GF-D8 (cell line): Measurements from ENCODE around the gene BBX.
"Not testable (repeated sequence)": the region's sequence is repeated elsewhere in the genome, so short reads cannot be mapped to it uniquely, and the experiment has no call there.

Experiments
- DNase-seq: peaks from one replicate; lab custom pipeline; 2025; lab: John Stamatoyannopoulos, UW

BBX gene

DNA sequence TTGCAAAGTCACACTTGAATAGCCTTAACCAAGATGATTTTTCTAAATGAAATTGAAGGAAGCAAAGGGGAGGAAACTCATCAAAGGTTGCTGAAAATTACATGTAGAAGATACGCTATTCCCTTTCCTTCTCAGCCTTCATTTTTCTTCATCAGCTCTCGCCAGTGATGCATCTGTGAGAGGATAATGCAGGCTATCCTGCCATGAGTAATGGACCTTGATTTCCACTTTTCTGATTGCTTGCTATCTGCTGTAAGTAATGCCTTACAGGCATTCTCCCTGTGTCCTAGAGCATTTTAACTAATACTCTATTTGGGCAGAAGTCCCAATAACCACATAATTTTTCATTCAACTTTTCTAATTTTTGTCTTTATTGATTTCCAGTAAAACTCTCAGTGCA is 162.6 kb downstream of the BBX start:
- DNase-seq = no peak

DNA sequence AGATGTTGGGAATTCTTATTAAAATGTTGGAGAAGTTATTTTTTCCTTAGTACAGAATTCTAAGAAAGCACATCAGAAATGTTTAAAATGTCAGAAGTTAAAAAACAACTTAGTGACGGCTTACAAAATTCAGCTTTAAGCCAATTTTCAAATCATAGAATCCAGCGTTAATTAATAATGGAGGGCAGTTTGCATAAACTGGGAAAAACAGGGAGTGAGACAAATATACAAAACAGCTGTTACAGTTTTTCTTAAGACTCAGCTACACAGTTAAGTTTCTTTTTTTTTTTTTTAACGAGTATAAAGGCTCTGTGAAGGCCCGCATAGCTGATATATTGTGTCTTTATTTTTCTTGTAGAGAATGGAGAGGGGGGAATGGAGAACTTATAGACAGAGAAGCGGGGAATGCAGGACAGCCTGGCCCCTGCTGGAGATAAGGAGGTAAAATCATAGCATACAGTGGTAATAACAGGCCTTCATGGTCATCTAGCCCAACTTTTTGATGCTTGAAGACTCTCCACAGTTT is 164.4 kb downstream of the BBX start:
- DNase-seq = no peak

DNA sequence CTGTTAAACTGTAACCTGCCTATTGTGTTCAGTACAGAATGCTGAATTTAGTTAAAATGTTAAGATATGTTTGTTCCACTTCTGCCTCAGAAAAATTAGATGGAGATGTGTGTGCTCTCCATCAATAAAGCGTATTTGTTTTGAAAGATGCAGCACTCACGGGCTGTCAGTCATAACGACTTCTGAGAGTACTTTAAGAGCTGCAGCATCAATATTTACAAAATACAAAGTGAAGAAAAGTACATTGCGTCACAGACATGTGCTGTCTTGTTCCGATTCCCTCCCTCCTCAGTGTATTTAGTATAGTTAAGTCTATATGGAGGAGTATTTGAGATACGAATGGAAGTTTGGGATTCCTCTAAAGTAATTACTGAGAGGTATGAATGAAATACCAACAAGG is 166.6 kb downstream of the BBX start:
- no peak for DNase-seq

DNA sequence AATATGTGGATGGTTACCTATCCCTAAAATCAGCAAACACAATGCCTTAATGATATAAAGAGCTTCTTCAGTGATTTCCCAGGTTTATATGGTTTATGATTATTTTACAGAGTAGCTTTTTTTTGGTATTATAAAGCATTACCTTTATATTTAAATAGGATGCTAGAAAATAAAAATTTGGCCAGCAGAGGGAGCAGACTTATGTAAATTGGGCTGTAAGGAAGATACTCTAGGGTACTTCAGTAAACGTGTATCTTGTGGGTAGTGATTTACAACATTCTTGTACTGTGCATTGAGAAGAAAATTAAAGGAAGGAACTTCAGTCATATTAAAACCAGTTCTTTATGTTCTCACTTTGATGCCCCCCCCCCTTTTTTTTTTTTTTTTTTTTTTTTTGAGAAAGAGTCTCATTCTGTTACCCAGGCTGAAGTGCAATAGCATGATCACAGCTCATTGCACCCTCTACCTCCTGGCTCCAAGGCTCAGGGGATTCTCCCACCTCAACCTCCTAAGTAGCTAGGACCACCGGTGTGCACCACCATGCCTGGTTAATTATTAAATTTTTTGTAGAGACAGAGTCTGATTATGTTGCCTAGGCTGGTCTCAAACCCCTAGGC is 167.9 kb downstream of the BBX start:
- peak; percentile 26 for DNase-seq

DNA sequence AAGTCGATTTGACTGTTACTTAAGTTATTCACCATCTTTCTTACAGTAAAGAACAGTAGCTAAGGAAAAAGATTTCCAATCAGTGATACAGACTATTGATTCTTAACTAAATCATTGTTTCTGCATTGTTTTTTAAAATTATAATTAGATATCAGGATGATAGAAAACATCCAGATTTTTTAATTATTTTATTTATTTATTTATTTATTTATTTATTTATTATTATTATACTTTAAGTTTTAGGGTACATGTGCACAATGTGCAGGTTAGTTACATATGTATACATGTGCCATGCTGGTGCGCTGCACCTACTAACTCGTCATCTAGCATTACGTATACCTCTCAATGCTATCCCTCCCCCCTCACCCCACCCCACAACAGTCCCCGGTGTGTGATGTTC is 169.2 kb downstream of the BBX start:
- not testable (repeated sequence) for DNase-seq

DNA sequence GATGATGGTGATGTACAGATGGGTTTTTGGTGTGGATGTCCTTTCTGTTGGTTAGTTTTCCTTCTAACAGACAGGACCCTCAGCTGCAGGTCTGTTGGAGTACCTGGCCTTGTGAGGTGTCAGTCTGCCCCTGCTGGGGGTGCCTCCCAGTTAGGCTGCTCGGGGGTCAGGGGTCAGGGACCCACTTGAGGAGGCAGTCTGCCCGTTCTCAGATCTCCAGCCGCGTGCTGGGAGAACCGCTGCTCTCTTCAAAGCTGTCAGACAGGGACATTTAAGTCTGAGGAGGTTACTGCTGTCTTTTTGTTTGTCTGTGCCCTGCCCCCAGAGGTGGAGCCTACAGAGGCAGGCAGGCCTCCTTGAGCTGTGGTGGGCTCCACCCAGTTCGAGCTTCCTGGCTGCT is 174.6 kb downstream of the BBX start:
- DNase-seq = not testable (repeated sequence)

DNA sequence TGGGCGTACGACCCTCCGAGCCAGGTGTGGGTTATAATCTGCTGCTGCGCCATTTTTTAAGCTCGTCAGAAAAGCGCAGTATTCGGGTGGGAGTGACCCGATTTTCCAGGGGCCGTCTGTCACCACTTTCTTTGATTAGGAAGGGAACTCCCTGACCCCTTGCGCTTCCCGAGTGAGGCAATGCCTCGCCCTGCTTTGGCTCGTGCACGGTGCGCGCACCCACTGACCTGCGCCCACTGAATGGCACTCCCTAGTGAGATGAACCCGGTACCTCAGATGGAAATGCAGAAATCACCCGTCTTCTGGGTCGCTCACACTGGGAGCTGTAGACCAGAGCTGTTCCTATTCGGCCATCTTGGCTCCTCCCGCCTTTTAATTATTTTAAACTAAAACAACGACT is 175.1 kb downstream of the BBX start:
- DNase-seq = not testable (repeated sequence)

DNA sequence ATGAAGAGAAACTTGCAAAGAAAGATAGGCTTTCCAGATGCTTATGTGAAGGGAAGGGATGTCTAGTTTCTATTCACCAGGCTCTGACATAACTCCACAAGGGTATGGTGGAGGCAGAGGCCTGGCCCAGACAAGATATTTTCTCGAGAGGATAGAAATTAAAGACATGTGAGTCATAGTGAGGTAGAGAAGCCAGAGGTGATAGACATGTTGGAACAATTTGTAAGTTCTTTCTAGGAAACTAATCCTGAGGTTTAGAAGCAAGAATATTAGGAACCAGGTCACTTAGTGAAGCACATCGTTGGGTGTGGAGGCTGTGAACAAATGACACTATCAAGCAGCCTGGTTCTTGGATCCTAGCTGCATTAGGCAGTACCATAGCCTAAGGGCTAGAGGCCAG is 176.9 kb downstream of the BBX start:
- no peak for DNase-seq

DNA sequence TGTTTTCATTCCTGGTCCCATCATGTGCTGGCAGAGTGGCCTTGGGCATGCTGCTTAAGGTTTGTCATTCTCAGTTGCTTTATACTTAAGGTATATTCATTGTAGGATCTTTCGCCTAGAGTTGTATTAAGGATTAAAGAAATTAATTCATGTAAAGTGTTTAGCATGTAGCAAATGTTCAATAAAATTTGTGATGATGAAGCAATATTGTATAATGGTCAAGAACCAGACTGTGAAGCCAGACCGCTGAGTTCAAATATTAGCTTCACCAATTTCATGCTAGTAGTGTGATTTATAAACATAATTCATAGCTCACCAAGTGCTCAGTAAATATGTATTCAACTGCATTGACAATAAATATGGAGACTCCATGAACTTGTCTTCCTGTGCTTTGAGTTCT is 178.5 kb downstream of the BBX start:
- DNase-seq = no peak

DNA sequence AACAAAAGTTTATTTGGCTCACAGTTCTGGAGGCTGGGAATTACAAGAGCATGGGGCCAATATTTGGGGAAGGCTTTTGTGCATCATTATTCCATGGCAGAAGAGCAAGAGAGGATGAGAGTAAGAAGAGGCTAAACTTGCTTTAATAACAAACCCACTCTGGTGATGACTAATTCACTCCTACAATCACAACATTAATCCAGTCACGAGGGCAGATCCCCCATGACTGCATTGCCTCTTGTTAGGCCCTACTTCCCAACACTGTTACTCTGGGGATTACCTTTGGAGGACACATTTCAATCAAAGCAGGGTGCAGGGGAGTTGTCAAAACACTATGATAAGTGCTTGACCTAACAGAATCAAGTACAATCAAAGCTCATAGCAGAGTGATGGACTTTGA is 181.7 kb downstream of the BBX start:
- no peak for DNase-seq

DNA sequence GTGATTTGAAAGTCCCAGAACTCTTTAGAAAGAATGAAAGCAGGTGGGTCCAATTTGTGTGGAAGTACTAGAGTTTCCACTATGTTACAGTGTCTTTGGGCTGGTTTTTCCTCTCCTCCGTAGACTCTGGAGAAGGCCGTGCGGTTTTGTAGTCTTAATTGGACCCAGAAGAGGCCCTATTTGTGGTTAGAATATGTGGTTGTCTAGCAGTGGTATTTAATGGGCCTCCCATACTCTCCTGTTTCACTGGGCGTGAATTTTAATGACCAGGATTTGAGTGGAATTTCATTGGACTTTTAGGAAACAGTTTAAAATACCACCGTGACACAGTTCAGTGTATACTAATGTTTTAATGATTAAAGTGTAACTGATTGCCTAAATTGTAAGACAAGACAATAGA is 182.3 kb downstream of the BBX start:
- no peak for DNase-seq

DNA sequence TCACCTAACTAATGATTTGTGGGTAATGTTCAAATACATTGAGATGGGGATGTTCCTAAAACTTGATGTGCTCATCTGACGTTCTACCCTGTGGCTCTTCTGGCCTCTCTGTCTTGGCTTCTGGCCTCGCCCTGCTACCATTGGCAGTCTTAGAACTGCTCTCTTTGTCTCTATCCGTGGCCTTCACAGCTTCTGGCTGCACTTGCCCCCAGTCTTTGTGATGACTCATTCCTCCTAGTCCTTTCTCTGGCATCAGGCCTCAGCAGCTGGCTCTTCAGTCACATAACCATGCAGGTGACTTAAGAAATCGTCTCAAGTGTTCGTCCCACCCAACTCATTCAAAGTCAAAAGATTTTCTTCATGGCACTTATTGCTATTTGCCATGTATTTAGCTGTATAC is 188.1 kb downstream of the BBX start:
- no peak for DNase-seq

DNA sequence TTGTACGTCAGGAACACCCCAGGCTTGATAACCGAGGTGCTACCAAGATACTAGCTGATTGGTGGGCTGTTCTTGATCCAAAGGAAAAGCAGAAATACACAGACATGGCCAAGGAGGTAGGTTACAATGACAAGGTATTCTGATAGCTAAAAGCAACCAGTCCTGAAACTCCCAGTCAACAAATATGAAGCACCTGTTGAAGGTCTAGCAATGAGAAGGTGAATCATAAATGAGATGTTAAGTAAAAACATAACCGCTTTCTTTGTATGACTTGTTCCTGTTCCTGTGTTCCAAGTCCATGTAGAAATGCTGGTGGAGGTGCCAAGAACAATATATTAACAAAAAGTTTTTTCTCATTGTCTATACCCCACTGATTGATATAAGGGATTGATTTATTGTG is 194.0 kb downstream of the BBX start:
- DNase-seq = no peak

DNA sequence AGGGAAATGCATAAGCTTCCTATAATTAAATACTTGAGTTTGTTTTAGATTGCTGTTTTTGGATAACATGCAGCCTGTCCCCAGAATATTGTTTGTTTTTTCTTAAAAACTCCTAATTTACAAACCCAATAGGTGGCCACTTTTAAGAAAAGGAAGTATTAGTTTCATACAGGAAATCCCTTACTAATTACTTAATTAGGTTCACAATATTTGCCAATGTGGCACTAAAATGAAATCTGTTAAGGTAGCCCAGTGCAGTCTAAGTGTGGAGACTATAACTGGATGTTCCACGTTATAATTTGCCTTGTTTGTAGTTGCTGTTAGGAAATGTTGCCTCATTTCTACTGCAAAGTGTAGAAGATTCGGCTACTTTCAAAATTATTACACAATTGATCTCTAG is 195.8 kb downstream of the BBX start:
- DNase-seq = no peak

DNA sequence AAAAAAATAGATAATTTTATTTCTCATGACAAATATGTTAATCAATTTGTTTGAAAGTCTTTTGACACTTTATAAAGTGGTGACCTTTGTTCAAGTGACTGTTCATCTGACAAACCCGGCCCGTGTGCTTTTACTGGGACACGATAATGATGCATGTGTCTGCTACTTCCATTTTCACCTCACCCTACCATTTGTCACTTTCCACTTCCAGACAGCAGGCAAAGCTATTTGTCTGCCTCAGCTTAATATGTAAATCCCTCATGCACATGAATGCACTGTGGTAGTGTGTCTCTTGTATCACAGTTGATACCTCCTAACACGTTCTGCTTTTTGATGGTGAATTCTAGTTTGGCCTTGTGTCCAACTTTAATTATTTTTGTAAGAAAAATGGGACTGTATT is 204.3 kb downstream of the BBX start:
- DNase-seq = no peak

DNA sequence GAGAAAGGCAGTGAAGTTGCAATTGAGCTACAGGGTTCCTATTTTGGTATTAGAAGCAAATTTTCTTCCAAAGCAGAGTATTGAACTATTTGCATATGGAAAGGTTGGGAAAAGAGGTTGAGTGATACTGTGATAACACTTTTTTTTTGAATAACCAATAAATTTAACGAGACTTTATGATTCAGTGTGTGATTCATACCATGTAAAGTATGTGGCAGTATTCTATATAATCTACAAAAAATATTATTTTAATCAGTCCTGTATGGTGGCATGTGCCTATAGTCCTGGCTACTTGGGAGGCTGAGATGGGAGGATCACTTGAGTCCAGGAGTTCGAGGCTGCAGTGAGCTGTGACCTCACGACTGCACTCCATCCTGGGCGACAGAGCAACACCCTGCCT is 206.9 kb downstream of the BBX start:
- no peak for DNase-seq

DNA sequence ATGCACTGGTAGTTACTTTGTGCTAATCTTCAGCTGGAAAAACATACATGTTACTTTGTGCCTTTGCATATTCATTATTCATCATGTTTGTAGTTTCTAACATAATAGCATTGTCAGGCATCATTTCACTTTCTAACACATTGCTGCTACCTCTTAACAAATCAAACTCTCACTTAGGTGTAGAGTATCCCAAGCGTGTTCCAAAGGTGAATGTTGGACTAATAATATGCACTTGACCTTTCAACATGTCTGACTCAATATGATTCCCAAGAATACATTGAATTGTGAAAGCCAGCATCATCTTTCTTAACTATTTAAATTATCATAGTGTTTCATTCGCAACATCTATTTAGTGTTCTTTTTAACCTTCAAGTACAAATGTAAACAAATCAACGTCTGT is 211.6 kb downstream of the BBX start:
- no peak for DNase-seq

DNA sequence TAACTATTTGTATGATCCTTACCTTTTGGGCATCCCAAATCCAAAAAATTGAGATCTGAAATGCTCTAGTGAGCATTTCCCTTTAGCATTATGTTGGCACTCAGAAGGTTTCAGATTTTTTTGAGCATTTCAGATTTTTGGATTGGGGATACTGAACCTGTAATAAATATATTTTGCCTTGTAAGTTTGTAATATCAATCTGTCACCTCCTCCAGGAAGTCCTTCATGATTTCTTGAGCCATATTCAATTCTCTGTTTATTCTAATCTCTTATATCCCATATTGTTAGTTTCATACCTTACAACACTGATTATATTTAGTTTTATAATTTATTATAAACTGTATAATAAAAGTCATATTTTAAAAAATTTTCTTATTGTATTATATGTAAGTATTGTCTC is 215.2 kb downstream of the BBX start:
- DNase-seq = no peak

DNA sequence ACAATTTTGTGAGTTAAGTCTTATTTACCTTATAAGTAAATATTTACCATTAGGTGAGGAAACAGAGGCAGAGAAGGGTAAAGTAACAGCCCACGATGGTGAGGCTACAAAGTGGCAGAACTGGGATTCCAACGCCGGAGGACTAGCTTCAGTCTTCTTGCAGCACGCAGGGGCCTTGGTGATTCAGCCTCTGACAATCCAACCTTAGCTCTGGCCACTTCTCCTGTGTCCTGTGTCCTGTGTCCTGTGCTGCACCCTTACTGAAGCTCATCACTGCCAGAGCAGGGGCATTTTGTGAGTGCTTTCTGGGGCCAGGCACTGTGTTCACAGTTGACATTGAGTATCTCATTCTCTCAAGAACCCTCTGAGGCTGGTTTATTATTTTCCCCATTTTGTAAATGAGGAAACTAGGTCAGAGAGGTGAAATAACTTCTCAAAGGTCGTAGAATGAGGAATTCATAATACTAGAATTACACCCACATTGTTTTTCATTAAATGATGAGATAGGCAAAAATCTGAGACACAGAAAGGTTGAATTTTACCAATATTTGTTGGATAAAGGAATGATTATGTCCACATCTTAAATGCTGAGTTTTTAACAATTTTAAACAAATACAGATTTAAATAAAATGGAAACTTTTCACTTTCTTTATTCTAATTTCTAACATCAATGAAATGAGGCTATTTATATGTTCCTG is 215.9 kb downstream of the BBX start:
- no peak for DNase-seq

DNA sequence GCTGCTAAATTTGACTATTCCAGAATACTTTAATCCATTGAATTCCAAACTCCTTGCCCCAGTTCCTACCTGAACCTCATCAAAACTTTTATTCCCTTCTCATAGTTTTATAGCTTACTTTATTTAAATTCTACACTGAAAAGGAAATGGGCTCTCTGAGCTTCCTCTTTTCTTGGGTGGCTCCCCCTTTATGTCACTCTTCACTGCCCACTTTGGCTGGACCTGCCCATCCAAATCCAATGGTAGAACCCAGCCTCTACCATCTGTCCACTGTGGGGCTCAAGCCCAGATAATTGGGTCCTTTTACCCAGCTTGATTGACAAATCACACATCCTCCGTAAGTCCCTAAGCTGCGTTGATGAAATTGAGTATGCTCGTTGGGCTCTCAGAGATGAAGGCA is 216.5 kb downstream of the BBX start:
- DNase-seq = no peak

DNA sequence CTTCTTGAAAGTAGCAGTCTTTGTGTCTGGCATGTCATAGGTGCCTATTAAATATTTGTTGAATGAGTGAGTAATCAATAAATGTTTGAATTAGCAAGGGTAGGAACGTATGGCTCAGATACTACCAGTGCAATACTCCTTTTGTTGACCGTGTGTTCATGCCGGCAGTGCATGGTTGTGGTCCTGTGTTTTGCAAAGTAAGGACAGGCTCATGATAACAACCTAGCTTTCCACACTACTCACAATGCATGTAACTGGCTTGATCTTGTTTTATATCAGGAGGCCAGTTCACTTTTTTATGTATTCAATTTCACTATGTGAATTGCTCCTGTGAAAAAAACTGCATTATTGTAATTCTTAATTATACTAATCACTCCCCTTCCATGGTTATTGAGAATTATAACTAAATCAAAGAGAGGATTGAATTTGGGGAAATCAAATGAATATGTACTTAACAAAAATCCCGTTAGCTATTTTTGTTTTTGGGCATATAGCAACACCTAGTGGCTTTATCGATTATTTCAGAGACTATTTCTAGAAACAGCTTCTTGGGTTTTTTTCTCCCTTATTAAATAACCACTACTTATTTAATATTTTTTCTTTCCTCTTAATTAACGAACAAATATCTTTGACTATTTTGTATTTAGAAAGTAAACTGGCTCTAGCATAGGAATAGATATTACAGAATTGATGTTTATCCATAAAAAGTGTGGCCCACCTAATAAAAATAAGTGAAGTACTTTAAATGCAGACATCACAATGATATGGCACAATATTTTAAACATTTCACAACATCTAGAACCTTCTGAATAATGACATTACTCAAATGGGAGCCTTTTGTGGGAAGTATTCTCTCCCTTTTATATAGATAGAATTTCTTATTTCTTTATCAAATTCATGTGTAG is 218.5 kb downstream of the BBX start:
- DNase-seq = no peak

DNA sequence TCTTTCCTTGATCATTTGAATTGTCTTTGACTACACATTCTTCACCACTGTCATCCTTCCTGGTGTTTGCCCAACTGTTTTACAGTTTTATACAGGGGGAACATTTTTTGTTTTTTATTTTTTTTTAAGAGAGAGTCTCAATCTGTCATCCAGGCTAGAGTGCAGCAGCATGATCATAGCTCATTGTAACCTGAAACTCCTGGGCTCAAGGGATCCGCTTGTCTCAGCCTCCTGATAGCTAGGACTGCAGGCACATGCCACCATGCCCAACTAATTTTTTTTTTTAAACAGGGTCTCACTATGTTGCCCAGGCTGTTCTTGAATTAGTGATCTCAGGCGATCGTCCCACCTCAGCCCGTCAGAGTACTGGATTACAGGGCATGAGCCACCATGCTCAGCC is 222.6 kb downstream of the BBX start:
- no peak for DNase-seq
